ENCODE data around the gene MAGI2. TPM values are rescaled to one million over a fixed set of nuclear protein-coding genes. Genes with fewer than 3 reads are reported as not detected.

MAGI2 gene
- total RNA-seq, 4 donors from 2014 or later: 0.23 to 5.5 (median 0.45) TPM

- intact Hi-C loops (cut with DNase I): no loop called here
- Histone ChIP-seq H3K27me3 (no peaks in the 10 kb centered on the region), H3K27ac (no peak overlapping the region), H3K36me3 (no peaks in the 10 kb centered on the region), H3K4me1 (no peaks in the 10 kb centered on the region), H3K4me3 (no peak overlapping the region), H3K9me3 (no peaks in the 10 kb centered on the region)
- 67 to 72% methylated on average over 3 of the region's 3 CpGs for WGBS, 2 donors
- TF ChIP-seq, protein P1, sequence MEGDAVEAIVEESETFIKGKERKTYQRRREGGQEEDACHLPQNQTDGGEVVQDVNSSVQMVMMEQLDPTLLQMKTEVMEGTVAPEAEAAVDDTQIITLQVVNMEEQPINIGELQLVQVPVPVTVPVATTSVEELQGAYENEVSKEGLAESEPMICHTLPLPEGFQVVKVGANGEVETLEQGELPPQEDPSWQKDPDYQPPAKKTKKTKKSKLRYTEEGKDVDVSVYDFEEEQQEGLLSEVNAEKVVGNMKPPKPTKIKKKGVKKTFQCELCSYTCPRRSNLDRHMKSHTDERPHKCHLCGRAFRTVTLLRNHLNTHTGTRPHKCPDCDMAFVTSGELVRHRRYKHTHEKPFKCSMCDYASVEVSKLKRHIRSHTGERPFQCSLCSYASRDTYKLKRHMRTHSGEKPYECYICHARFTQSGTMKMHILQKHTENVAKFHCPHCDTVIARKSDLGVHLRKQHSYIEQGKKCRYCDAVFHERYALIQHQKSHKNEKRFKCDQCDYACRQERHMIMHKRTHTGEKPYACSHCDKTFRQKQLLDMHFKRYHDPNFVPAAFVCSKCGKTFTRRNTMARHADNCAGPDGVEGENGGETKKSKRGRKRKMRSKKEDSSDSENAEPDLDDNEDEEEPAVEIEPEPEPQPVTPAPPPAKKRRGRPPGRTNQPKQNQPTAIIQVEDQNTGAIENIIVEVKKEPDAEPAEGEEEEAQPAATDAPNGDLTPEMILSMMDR (IDR thresholded peaks at IDR 0.05): no peak
- TF ChIP-seq POLR2A (IDR thresholded peaks at IDR 0.05): no peak
- no peak for DNase-seq
These were observed 106.1 kb downstream of the MAGI2 start for GRCh38 chr7:79347351-79347750.

DNA sequence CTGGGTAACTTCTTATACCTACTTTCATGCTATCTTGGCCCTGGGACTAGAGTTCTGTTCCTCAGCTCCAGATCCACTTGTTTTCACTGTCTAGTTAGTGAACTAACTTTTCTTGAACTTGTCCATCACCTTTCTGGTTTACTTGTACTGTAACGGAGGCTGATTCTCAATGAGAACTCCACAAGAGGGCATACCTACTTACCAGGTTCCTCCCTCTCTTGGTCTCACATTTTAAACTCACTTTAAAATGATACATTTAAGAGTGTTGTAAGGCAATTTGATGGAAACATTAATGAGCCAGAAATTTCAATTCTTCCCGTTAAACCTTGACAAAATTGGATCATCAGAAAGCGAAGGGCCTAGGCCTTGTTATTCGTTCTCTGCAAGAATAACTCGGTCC, 111.6 kb downstream of the MAGI2 start:
- DNase-seq: no peak
- TF ChIP-seq, protein P1 (IDR thresholded peaks at IDR 0.05): no peak
- no peak for TF ChIP-seq POLR2A (IDR thresholded peaks at IDR 0.05)
- Histone ChIP-seq H3K36me3 (no peaks in the 10 kb centered on the region), H3K27ac (no peak overlapping the region), H3K9me3 (no peaks in the 10 kb centered on the region), H3K4me3 (no peak overlapping the region), H3K27me3 (no peaks in the 10 kb centered on the region), H3K4me1 (no peaks in the 10 kb centered on the region)
- intact Hi-C loops (cut with DNase I): no loop called here
- 87 to 90% methylated on average over 5 of the region's 5 CpGs for WGBS, 2 donors

- no peaks in the 10 kb centered on the region for H3K27me3 ChIP-seq
- no peaks in the 10 kb centered on the region for H3K9me3 ChIP-seq
- no peaks in the 10 kb centered on the region for H3K36me3 ChIP-seq
- intact Hi-C loops (cut with DNase I): no loop called here
- H3K4me1 ChIP-seq: no peaks in the 10 kb centered on the region
- TF ChIP-seq POLR2A (IDR thresholded peaks at IDR 0.05): no peak
- TF ChIP-seq, protein P1 (IDR thresholded peaks at IDR 0.05): no peak
- no peak for DNase-seq
- H3K4me3 ChIP-seq: no peak overlapping the region
- H3K27ac ChIP-seq: no peak overlapping the region
These were observed 113.3 kb downstream of the MAGI2 start for GRCh38 chr7:79340212-79340611.

DNA sequence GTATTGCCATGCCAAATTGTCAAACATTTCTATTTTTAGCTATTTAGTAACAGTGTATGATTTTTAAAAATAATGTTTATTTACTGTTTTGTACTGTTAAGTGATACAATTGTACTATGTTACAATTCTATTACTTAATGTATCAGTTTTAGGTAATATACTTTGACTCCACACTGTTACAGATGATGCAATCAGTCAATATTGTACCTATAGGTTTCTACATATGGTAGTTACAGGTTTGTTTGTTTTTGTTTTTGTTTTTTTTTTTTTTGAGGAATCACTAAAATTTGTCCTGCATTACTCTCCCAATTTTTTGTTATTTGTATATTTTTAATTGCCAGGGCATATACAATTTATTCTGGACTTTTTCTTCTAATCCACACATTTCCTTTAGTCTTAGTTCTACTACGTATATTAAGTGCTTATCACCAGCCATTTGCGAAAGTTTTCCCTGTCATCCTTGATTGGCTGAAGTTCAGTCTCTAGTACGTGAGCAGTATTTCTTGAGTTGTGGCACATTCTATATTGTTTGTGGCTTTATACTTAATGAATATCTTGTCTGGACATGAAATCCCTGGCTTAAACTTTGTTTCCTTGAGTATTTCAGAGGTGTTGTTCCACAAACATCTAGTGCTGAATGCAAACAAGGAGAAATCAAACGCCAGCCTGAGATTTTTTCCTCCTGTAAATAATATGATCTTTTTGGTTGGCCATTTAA, 114.1 kb downstream of the MAGI2 start:
- no peak overlapping the region for H3K27ac ChIP-seq
- no peaks in the 10 kb centered on the region for H3K4me1 ChIP-seq
- no peak overlapping the region for H3K4me3 ChIP-seq
- DNase-seq: no peak
- intact Hi-C loops (cut with DNase I): no loop called here
- TF ChIP-seq POLR2A (IDR thresholded peaks at IDR 0.05): no peak
- TF ChIP-seq, protein P1 (IDR thresholded peaks at IDR 0.05): no peak
- H3K9me3 ChIP-seq: no peaks in the 10 kb centered on the region
- no peaks in the 10 kb centered on the region for H3K36me3 ChIP-seq
- WGBS, 2 donors: 57 to 63% methylated on average over 4 of the region's 4 CpGs
- no peaks in the 10 kb centered on the region for H3K27me3 ChIP-seq

DNA sequence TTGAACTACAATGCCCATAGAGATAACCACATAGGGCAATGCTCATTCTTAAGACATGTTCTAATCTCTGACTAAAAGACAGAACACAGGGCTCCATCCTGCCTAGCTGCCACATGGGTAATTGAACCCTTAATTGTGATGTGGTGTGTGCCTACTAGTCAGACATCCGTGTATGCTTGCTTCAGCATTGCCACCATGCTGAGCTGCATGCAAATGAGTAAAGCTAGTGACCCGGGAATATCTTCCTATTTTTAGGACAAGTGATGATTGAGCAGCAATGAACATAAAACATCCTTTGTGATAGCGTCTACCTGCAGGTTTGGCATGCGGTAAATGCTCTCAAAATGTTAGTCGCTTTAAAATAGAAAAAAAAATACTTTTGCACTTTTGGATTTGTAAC, 115.8 kb downstream of the MAGI2 start:
- Histone ChIP-seq H3K27me3 (no peaks in the 10 kb centered on the region), H3K27ac (no peak overlapping the region), H3K4me1 (no peaks in the 10 kb centered on the region), H3K9me3 (no peaks in the 10 kb centered on the region), H3K4me3 (no peak overlapping the region), H3K36me3 (no peaks in the 10 kb centered on the region)
- intact Hi-C loops (cut with DNase I): no loop called here
- no peak for TF ChIP-seq POLR2A (IDR thresholded peaks at IDR 0.05)
- TF ChIP-seq, protein P1 (IDR thresholded peaks at IDR 0.05): no peak
- 63 to 69% methylated on average over 5 of the region's 5 CpGs for WGBS, 2 donors
- DNase-seq: no peak

All from esophagus squamous epithelium (tissue), 5 donors.